Left forelimb (tissue), 1 donor: ENCODE data around the gene PITX2.

ENCODE experiments used
- DNase-seq: peaks from one replicate; pipeline ENCODE4 v3.0.0-alpha.2; 2018; ENCODE audit warnings: low spot score

Gene PITX2

DNA sequence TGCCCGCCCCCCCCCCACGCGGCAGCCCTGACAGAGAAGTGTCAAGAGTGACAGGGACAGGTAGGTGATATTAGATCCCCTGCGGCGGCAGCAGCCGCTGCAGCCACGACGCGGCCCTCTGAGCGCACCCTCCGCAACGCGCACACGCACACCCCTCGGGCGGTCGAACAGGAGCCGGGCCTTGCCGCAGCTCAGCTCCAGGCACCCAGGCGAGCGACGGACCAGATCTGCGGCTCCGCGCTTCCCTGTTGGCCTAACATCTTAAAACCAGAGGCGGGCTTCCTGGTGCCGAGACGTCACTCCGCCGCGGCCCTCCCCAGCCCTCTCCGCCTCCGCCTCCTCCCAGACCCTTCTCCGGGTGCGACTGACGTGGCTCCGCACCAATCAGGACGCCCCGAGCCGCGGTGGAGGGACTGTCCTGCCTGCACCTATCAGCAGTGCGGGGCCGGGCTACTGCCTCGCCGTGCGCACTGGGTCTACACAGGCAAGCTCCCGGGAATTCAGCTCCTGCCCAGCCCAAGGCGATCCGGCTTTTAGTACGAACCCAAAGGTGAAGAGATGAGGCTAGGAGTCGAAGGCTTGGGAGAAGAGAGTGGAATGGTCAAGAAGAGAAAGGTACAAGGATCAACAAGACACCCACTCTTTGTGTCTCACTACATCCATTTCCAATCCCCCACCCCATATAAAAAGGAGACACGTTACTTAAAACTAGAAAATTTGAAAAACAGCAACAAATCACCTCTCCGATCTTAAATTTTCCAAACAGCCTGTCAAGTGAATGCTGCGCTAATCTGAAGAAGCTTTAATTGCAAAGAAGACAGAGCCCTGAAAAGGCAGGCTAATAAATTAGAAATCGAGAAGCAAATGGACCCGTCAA is at the start of gene PITX2:
PITX2 (minus strand) TSS at position 237 of the 877 bp plus-strand sequence. CDS start 617 bp downstream, outside the sequence.
- peak; percentile 93 for DNase-seq

DNA sequence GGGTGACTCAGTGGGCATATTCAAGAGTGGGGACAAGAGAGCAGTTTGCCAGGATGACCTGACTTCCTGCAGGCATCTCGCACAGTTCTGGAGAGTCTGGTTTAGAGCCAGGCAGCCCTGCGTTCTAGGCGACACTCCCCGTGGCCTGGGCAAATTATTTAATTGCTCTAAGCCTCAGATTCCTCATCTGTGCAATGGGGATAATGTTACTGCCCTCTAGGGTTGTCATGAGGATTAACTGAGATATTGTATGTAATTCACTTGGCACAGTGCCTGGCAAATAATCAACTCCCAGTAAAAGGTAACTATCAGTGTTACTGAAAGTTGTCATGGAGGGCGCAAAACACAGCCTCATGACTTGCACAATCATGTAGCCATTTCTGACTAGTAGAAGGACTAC is 48.8 kb upstream of the PITX2 start:
- no peak for DNase-seq

DNA sequence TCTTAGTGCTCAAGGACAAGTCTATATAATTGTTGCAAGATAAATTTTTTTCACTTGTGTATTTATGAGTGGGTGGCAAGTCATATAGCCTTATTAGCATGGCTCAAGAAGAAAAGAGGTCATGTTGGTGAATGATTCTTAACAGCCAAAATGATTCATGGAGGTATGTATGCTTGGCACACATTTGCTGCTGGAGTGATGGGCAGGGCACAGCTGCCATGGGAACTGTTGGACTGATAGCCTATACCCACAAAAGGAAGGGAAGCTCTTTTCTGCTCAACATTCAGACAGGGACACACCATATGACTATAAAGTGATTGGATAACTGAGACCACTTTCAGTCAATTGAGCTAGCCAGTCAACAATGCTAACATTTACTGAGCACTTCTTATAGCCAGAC is 46.8 kb upstream of the PITX2 start:
- no peak for DNase-seq

DNA sequence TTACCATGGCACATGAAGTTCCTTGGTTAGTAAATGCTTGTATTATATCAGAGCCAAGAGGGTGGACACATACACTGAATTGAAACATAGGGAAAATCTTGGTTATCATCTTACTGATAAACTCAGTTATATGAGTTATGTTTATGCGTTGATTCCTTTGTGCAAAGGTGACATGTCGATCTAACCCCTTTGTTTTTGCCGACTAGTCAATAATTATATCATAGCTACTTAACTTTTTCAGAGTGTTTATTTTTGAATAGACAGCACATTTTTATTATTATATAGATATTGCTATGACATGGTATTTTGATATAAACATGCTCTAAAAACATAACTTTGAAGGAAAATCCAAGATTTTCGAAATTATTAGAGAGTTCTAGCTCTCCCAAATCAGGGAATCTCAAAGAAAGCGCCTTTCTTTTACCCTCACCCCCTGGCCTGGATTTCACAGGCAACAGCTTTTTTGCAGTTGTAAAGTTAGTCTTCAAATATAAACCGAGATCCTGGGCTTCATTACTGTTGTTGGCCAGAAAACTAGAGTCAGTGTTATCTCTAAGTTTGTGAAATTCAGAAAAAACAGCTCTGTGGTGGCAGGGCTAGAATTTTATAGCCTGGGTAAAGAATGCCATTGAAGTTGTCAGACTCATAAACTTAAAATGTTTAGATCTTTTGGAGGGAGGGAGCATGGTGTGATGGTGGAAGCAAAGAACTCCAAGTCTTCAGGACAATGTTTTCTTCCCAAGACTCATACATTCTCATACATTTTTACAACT is 45.8 kb upstream of the PITX2 start:
- DNase-seq, result no peak

DNA sequence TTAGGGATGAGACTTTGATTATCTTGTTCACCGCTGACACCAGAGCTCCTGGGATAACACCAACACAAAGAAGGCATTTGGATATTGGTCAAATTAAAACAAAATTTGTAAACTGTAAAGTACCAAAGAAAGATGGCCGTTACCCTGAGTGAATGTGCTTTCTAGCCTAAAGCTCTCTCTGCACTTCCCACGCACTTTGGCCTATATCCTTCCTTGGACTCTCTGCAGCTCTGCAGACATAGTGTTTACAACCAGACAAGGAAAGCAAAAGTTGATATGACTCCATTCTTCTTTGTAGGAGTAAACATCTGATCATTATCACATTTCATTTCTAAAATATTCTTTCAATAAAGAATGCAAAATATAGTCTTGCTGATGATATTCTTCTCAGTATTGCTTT is 44.8 kb upstream of the PITX2 start:
- DNase-seq, result no peak

DNA sequence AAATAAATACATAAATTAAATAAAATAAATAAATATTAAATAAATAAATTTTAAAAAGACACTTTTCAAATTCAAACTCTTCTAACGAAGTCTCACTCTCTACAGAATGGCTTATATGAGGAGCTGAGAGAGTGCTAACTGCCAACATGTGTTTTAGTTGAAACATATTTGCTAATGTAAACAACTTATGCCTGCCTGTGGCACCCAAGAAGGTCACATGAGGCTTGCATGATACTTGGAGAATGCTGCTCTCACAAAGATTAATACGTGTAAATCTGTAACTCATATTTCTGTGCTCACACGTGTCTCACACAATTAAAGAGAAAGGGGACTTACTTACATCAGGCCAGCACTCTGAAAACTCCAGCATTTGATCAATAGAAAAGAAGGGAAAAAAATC is 43.2 kb upstream of the PITX2 start:
- DNase-seq, result no peak

DNA sequence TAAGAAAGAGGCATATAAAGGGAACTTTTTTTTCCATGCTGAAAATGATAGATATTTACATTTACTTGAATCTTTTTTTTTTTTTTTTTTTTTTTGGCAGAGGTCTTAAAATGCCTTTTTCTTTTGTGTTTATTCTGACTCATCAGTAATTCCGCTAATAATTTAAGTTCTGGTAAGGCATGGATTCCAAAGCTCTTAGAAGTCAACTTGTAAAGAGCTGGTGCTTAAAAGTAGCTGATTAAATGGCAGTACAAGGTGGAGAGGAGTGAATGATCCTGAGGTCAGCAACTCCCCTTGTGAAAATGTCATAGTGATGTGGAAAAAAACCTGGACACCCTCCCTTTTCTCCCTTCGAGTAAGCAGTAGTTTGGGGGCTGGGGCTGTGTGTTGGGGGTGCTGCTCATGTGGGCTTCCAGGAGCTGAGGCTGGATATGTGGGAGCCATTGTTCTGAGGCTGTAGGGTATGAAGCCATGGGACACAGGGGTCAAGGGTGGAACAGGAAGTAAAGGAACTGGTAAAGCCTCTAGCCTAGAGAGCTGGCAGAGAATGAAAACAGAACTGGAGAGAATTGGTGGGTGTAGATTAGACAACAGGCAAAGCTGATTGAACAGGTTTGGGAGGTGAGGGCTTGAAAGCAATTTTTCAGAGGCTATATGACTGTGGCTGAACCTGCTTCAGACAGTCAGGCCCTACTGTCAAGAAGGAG is 41.0 kb upstream of the PITX2 start:
- DNase-seq, result no peak

DNA sequence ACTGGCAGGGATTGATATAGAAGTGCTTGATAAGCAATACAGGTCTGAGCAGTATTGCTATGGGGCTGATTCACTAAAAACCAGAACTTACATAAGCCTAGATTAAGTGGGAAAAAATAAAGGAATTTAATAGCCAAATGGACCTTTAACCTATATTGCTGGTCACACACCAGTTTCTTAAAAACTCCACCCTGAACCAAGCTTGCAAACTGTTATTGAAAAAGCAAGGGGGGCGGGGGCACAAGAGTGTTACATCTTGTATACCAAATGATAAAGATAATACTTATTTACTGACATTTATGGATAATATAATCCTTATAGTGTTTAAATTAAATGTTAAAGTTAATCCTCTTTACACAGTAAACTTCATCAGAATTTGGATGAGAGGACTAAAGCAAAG is 40.3 kb upstream of the PITX2 start:
- DNase-seq, result no peak

DNA sequence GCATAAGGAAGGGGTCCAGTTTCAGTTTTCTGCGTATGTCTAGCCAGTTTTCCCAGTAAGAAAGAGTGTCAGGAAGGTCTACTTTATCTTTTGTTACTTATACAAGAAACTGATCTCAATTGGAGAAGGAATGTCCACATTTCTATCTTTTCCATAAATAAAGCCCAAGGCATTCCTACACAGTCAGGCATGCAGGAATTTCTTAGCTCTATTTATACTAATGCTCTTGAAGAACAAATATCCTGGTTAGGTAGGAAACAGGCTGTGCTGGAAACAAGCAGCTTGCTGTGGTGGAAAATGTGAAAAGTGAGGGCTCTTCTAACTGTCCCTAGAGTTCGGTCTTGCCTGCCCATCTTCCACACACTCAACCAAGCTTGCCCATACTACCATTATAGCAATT is 37.9 kb upstream of the PITX2 start:
- DNase-seq, result no peak

DNA sequence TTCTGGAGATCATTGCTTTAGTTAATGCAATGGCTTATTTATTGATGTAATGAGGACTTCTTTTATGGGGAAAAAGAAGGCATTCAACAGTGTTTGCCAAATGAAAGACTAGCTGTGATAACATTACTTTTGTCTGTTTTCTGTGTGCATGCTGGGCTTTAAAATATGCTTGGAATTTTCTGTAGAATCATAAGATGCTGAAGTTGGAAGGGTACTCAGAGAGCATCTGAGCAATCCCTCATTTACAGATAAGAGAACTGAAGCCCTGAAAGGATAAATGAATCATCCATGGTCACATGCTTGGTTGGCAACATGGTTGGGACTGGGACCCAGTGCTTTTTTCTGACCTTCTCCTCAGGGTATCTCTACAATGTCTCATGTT is 31.4 kb upstream of the PITX2 start:
- no peak for DNase-seq

DNA sequence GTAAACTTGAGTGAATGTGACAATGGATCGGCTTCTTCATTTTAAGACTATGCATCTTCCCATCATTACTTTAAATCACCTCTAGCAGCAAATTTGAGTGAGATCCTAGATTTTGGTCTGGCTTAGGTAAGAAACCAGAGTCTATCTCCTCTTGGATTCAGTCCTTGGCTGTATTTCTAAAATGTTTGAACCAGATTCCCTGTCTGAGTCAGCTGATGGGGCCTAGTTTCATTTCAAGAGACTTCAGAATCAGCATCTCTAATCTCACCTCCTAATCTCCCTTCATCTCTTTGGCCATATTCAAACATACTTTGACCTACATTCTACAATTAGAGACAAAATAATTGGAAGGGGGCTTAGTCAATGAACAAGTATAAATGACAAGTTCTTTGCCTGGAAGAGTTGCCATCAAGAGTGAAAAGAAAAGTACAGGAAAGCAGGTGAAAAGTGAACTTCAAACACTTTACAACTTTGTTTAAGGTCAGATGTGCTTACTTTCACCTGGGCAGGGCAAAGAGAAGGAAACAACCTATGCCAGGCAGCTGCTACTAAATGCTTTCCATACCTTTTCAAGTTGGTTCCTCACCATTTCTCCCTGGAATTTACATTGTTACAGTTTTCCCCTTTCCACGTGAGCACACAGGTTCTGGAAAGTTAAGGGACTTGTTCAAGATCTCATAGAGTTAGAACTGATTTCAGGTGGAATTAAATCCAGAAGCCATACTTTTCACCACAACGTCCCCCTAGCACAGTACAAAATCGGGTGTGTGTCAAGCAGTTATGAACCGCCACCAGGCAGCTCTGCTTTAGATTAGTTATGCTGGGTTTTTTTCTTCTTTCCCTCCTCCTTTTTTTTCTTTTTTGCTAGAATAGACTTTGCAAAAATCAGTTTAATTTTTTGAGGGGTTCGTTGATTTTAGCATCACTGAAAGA is 30.7 kb upstream of the PITX2 start:
- DNase-seq, result no peak

DNA sequence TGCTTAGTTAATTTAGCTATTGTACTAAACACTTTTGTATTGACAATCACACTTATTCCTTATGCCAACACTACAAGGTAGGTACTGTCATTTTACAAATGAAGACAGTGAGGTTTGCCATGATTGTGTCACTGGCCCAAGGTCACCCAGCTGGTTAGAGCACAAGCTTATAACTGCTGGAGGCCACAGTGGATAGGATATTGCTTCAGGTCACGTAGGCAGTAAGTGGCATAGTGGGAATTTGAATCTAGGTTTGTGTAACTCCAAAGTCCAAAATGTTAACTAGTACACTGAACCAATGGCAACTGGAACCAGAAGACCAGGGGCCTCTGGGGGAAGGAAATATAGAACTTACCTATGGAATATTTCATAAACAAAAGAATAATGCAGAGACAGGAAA is 21.1 kb upstream of the PITX2 start:
- no peak for DNase-seq

DNA sequence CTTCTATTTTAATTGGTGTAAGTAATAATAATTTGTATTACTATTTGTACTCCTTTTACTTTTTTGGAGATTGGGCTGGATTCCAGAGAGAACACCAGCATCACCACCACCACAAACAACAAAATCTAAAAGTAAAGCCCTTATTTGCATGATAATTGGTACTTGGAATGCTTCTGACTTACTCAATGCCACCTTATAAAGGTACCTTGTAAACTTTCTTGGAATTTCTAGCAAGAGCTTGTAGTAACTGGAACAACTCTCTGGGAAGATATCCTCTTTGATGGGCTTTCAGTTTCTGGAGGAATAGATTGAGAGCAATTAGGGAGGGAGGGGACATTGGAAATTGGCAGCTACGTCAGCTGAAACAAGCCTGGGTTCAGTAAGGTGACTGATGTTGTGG is 20.2 kb upstream of the PITX2 start:
- DNase-seq, result no peak

DNA sequence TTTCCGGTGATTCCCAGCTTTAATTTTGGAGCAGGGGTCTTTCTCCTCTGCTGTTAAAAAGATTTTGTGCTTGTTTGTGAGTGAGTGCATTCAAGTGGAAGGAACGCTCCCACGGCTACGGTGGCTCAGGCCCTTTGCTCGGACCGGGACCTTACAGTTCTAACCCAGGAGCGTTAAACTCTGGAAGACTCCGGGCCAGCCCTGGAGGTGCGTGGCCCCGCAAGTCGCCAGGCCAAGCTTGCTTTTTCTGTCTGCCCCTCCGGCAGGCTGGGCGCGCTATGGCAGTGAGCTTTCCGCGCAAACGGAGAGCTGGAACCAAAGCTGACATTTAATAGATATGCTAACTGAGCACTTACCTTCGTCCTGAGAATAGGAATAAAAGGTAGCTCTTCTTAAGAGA is 18.3 kb upstream of the PITX2 start:
- no peak for DNase-seq

DNA sequence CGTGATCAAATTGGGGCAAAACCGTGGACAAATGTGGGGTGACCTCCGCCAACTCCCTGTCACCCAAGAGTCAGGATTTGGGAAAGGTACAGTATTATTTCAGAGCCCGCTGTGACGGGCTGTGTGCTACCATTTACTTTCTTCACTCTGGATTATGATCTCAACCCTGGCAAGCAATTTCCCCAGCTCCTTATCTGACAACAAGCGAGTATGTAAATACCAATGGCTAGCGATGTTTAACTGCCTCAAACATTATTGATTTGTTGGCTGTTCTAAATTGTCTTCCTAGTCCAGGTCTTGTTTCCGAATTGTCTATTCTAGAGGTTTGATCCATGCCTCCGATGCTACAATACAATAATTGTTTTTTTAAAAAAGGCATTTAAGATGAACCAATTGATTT is 17.7 kb upstream of the PITX2 start:
- DNase-seq, result no peak

DNA sequence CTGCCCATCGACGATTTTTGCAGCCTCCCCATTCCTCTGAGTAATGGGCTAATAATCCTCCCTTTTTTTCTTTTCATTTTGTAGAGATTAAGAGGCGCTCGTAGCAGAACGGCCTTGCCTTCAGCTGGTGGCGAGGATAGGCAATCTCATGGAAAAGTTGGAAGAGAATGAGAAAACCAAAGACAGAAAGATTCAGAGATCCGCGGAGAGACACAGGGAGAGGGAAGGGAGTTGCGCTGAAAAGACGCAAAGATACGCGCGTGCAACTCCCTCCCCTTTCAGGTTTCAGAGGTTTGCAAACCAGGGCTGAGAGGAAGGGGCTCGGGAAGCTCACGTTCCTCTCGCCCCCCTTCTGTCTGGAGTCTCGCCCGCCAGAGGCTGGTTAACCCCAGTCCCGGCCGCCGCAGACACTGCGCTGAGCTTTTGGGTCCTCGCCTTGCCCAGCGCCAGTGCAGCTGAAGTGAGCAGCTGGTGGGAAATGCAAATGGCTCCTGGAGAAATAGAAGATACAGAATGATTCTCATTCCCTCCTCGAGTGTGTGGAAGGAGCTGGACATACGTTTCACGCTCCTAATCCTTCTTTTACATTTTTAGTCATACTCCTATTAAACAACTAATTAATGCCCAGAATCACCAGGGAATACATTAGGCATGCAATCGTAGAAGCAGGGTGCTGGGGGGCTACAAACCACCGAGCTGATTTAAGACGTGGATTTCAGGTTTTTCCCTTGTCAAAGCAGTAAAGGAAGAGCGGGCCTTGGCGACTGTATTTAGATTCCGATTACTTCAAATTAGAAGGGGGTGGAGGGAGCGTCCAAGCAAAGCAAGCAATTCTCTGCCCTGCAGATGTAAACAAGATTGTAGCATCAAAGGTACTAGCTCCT is 16.6 kb upstream of the PITX2 start:
- DNase-seq, result no peak

DNA sequence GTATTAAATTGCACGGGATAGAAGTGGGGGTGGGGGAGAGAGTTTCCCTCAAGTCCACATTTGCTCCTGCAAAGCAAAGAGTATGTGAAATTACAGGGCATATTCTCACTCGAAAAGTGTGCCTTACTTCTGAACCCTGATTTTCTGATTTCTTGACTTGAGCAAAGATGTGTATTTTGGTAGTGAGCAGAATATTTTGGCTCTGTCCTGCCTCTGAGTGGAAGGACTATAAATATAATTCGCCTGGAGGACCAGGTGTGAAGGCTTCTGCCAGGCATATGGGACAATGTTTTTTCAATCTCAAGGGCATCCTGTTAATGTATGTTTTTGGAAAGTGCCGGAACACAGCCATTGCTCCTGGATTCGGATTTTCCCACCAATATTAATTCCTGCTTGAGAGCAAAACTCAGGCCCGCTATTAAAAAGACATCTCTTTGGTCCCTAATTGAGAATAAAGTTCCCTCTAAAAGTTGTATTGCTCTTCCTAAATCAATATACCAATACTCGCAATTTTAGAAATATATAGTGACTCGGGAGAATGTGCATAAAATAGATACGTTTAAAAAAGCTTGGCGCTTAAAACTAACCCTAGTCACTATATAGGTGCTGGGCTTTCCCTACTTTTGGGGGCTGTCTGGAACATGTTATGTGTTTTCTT is 15.3 kb upstream of the PITX2 start:
- DNase-seq, result no peak

DNA sequence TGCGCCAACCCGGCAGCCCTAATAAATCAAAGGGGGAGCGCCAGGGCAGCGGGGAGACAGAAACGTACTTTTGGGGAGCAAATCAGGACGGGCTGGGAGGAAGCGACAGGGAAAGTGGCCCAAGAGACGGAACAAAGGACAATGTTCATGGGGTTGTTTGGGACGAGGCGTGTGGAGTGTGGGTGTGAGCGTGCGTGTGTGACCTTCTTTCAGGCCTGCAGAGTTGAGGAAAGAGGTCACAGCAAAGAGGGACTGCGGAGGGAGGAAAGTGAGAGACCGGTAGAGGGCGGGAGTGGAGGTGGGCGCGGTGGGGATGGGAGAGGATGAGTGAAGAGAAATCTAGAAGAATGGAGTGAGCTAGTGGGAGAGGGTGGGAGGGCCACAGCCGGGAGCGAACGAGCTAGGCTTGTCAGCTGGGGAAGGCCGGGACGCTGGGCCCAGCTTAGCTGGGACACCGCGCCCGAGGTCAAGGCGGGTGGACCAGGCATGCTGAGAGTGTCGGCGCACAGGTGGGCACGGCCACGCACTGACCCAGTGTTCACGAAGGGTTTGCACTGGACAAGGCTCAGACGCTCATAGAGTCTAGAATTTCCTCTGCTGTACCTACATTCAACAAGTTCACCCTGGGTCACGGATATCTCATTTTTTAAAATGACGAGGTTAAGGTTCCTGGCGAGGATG is 14.7 kb upstream of the PITX2 start:
- no peak for DNase-seq

DNA sequence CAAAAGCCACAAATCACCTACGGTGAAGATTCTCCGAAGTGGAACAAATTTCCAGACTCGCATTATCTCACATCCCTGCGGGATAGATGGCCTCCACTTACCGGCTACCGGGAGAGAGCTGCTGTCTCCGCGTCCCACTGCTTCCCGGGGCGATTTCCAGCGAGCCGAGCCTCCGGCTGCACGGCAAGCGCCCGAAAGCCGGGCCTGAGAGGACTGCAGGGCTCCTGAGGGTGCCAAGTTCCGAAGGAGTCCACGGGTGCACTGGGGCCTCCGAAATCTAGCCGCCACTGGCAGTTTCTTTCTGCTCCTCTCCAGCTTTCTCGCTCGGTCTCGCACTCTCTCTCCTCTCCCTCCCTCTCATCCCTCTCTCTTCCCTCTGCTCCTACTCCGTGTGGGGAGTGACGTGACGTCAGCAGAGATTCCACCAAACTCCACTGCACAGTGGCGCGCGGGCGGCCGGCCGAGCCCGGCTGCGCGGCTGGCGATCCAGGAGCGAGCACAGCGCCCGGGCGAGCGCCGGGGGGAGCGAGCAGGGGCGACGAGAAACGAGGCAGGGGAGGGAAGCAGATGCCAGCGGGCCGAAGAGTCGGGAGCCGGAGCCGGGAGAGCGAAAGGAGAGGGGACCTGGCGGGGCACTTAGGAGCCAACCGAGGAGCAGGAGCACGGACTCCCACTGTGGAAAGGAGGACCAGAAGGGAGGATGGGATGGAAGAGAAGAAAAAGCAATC is 14.0 kb upstream of the PITX2 start:
- DNase-seq, result peak; percentile 78
